CD14-positive monocyte (primary cell): ENCODE measurements around the gene RAB35. TPM values are rescaled to one million over a fixed set of nuclear protein-coding genes. Genes with fewer than 3 reads are reported as not detected.

ENCODE experiments used
- DNase-seq, 3 donors: peaks; one replicate each; pipeline ENCODE4 v3.0.0-alpha.2; 2011 to 2022
- H2AFZ ChIP-seq: 2 replicates; pipeline ENCODE4 v1.6.0; 2012; ENCODE audit warnings: mild to moderate bottlenecking, low read depth, low read length, inconsistent platforms; ENCODE audit not compliant: insufficient read depth, poor library complexity, severe bottlenecking
- H3K27ac ChIP-seq, 2 donors: 1 replicate in 1 of 2; 2 replicates in 1 of 2; pipeline ENCODE4 v1.5.1; 2012 to 2013; ENCODE audit warnings: low read length in 2 of 2, control low read depth in 1 of 2, inconsistent platforms in 1 of 2, low read depth in 1 of 2, mild to moderate bottlenecking in 1 of 2
- H3K27me3 ChIP-seq, 2 donors: one replicate each; pipeline versions ENCODE4 v1.6.0 to v1.6.1; 2011 to 2013; ENCODE audit warnings: low read length in 2 of 2; ENCODE audit not compliant: control insufficient read depth in 2 of 2, insufficient read depth in 2 of 2
- H3K36me3 ChIP-seq, 2 donors: replicated peaks in 1 of 2; 1 replicate in 1 of 2; 2 replicates in 1 of 2; pipeline versions ENCODE4 v1.5.1 to v1.6.1; 2012 to 2013; ENCODE audit warnings: low read length in 2 of 2, control low read depth in 1 of 2, inconsistent platforms in 1 of 2, mild to moderate bottlenecking in 1 of 2; ENCODE audit not compliant: insufficient read depth in 2 of 2, control insufficient read depth in 1 of 2
- H3K4me1 ChIP-seq, 2 donors: 1 replicate in 1 of 2; 2 replicates in 1 of 2; pipeline versions ENCODE4 v1.5.1 to v1.6.1; 2012 to 2013; ENCODE audit warnings: low read length in 2 of 2, control low read depth in 1 of 2, inconsistent platforms in 1 of 2, mild to moderate bottlenecking in 1 of 2, moderate library complexity in 1 of 2; ENCODE audit not compliant: insufficient read depth in 2 of 2, control insufficient read depth in 1 of 2
- H3K4me2 ChIP-seq: replicated peaks from 2 replicates; pipeline ENCODE3; 2012; ENCODE audit warnings: low read length, moderate library complexity, mild to moderate bottlenecking; ENCODE audit not compliant: poor library complexity, severe bottlenecking; ENCODE audit errors: extremely low read depth
- H3K4me3 ChIP-seq, 3 experiments: fragments of 200-600 bp in 1 of 3; sonication (generic) in 1 of 3; replicated peaks in 1 of 3; 1 replicate in 2 of 3; 2 replicates in 1 of 3; pipeline ENCODE4 v1.5.1; 2011 to 2013; ENCODE audit warnings: low read length in 3 of 3, mild to moderate bottlenecking in 3 of 3, control low read depth in 2 of 3, low read depth in 2 of 3, inconsistent platforms in 1 of 3, moderate library complexity in 1 of 3
- H3K79me2 ChIP-seq: 2 replicates; pipeline ENCODE4 v1.6.0; 2012; ENCODE audit warnings: mild to moderate bottlenecking, control low read depth, inconsistent platforms, low read length, moderate library complexity; ENCODE audit not compliant: insufficient read depth
- H3K9ac ChIP-seq: 2 replicates; pipeline ENCODE4 v1.6.0; 2017; ENCODE audit warnings: low read length, mild to moderate bottlenecking; ENCODE audit not compliant: insufficient read depth, poor library complexity, severe bottlenecking
- H3K9me3 ChIP-seq, 2 donors: replicated peaks in 1 of 2; 1 replicate in 1 of 2; 2 replicates in 1 of 2; pipeline versions ENCODE4 v1.5.1 to v1.6.1; 2012 to 2013; ENCODE audit warnings: low read length in 2 of 2, control low read depth in 1 of 2; ENCODE audit not compliant: control insufficient read depth in 1 of 2, insufficient read depth in 1 of 2
- H4K20me1 ChIP-seq: 2 replicates; pipeline ENCODE4 v1.6.0; 2012; ENCODE audit warnings: mild to moderate bottlenecking, low read length, control low read depth, moderate library complexity; ENCODE audit not compliant: insufficient read depth
- H3K27ac Mint-ChIP-seq, 7 donors: one replicate each; pipeline ENCODE4 v1.8.0; 2020; ENCODE audit warnings: mild to moderate bottlenecking in 7 of 7, mixed read lengths in 7 of 7, moderate library complexity in 6 of 7, inconsistent platforms in 2 of 7
- H3K27me3 Mint-ChIP-seq, 3 donors: one replicate each; pipeline ENCODE4 v1.8.0; 2021 to 2022; ENCODE audit warnings: low read depth in 3 of 3, mild to moderate bottlenecking in 3 of 3, mixed read lengths in 3 of 3, moderate library complexity in 3 of 3, inconsistent platforms in 1 of 3
- H3K36me3 Mint-ChIP-seq, 2 donors: one replicate each; pipeline ENCODE4 v1.8.0; 2020; ENCODE audit warnings: mixed read lengths in 2 of 2, inconsistent platforms in 1 of 2, mild to moderate bottlenecking in 1 of 2
- H3K4me1 Mint-ChIP-seq: one replicate; pipeline ENCODE4 v1.8.0; 2020; ENCODE audit warnings: mild to moderate bottlenecking, mixed read lengths
- H3K4me3 Mint-ChIP-seq, 2 donors: one replicate each; pipeline ENCODE4 v1.8.0; 2020; ENCODE audit warnings: mild to moderate bottlenecking in 2 of 2, mixed read lengths in 2 of 2, moderate library complexity in 1 of 2
- H3K9me3 Mint-ChIP-seq, 7 donors: one replicate each; pipeline ENCODE4 v1.8.0; 2020 to 2022; ENCODE audit warnings: mixed read lengths in 7 of 7, mild to moderate bottlenecking in 6 of 7, moderate library complexity in 6 of 7, inconsistent platforms in 2 of 7
- CTCF ChIP-seq: fragments of 200-600 bp; IDR thresholded peaks from one replicate; pipeline ENCODE4 v1.8.0; 2022; ENCODE audit warnings: antibody characterized with exemption, mild to moderate bottlenecking
- WGBS: methylation state at CpG from one replicate; pipeline ENCODE4 v1.1.5; 2013; ENCODE audit warnings: missing lambda C conversion rate; ENCODE audit not compliant: insufficient coverage; 5-methylcytosine and 5-hydroxymethylcytosine counted together
- intact Hi-C, 2 donors: fragments of 100-400 bp; cut with micrococcal nuclease; formaldehyde crosslinking; loops; one replicate each; pipeline versions ENCODE4 v1.15.0 to v1.15.1; 2023
- polyA plus RNA-seq, 3 donors: library from polyadenylated mRNA; depleted of rRNA in 1 of 3; unstranded in 2 of 3; stranded (reverse) in 1 of 3; fragments of 300-500 nt in 2 of 3; fragments of >200 nt in 1 of 3; fragmentation: Illumina TruSeq in 2 of 3; gene quantifications; 1 replicate in 2 of 3; 2 replicates in 1 of 3; pipeline ENCODE4 v1.2.3, GENCODE V29; 2012 to 2021

The RAB35 gene
- polyA plus RNA-seq, 3 donors = 20.4 to 27.3 (median 21.6) TPM

- Histone ChIP-seq H3K27me3 (no peaks in the 10 kb centered on the region), H3K9ac (no peak overlapping the region), H3K9me3 (no peaks in the 10 kb centered on the region), H3K36me3 (peaks cover 77 to 93% of the 10 kb centered on the region in 2 donors), H3K4me3 (no peak overlapping the region), H3K27ac (no peak overlapping the region), H2AFZ (no peak overlapping the region), H4K20me1 (no peaks in the 10 kb centered on the region), H3K4me1 (no peaks in the 10 kb centered on the region), H3K79me2 (no peaks in the 10 kb centered on the region), H3K4me2 (no peak overlapping the region)
- H3K4me1 Mint-ChIP-seq = no peaks in the 10 kb centered on the region
- H3K27me3 Mint-ChIP-seq = no peaks in the 10 kb centered on the region
- H3K9me3 Mint-ChIP-seq = no peaks in the 10 kb centered on the region
- H3K27ac Mint-ChIP-seq = peak overlapping the region in 1 of 7 donors; percentile 0
- peaks cover 83 to 94% of the 10 kb centered on the region in 2 donors for H3K36me3 Mint-ChIP-seq
- intact Hi-C loops = no loop called here
- WGBS = 100% methylated on average over 9 of the region's 11 CpGs
- H3K4me3 Mint-ChIP-seq = no peak overlapping the region
- DNase-seq = no peak
- TF ChIP-seq CTCF = no peak
Observed at GRCh38 chr12:120148011-120148410, 31.5 kb upstream of the RAB35 start.

- Histone ChIP-seq H3K9me3 (no peaks in the 10 kb centered on the region), H3K9ac (no peak overlapping the region), H3K4me2 (no peak overlapping the region), H3K36me3 (peaks cover 89 to 99% of the 10 kb centered on the region in 2 donors), H4K20me1 (no peaks in the 10 kb centered on the region), H3K27ac (no peak overlapping the region), H3K4me1 (no peaks in the 10 kb centered on the region), H3K79me2 (no peaks in the 10 kb centered on the region), H3K4me3 (no peak overlapping the region), H2AFZ (no peak overlapping the region), H3K27me3 (no peaks in the 10 kb centered on the region)
- DNase-seq = no peak
- H3K4me1 Mint-ChIP-seq = no peaks in the 10 kb centered on the region
- no peak for TF ChIP-seq CTCF
- peaks cover 0 to 2% (median 0%) of the 10 kb centered on the region in 7 donors for H3K9me3 Mint-ChIP-seq
- H3K27me3 Mint-ChIP-seq = no peaks in the 10 kb centered on the region
- no peak overlapping the region for H3K27ac Mint-ChIP-seq
- H3K4me3 Mint-ChIP-seq = no peak overlapping the region
- 100% methylated on average over 8 of the region's 8 CpGs for WGBS
- H3K36me3 Mint-ChIP-seq = peaks cover 90 to 98% of the 10 kb centered on the region in 2 donors
- intact Hi-C loops = no loop called here
Observed at GRCh38 chr12:120145164-120145563, 28.6 kb upstream of the RAB35 start.
